IMR-90 (cell line): ENCODE data around the gene TOR1AIP2. TPM values are rescaled to one million over a fixed set of nuclear protein-coding genes. Genes with fewer than 3 reads are reported as not detected.

Source experiments
- ATAC-seq: fragments of 200-7000 bp; cut with Tn5 transposase; 2 replicates; pipeline ENCODE4 v1.9.1; 2020; ENCODE audit warnings: low read depth, mild to moderate bottlenecking, moderate library complexity
- BruUV-seq: library from RNA; stranded (reverse); fragments of 400-500 nt; replicated peaks from 2 replicates; lab custom pipeline; 2021; lab: Mats Ljungman, UMichigan
- CTCF ChIA-PET: fragments of 300-600 bp; formaldehyde crosslinking; extraction: SDS; loops from one replicate; lab custom pipeline; 2021; ENCODE audit warnings: antibody characterized with exemption; lab: Yijun Ruan, JAX
- POLR2A ChIA-PET: fragments of 300-600 bp; sonication (Branson Sonifier 250); formaldehyde crosslinking; loops from one replicate; lab custom pipeline; 2022; ENCODE audit warnings: antibody characterized with exemption; ENCODE audit not compliant: unreplicated experiment; lab: Charles Lee
- DNase-seq: peaks from one replicate; pipeline ENCODE4 v3.0.0; 2013
- H2AFZ ChIP-seq: replicated peaks from 2 replicates; pipeline ENCODE3; 2013; ENCODE audit warnings: low read length, mild to moderate bottlenecking; ENCODE audit not compliant: poor library complexity
- H2AK5ac ChIP-seq: 2 replicates; pipeline ENCODE4 v1.6.1; 2013; ENCODE audit warnings: low read depth, low read length, inconsistent platforms
- H2AK9ac ChIP-seq: replicated peaks from 2 replicates; pipeline ENCODE3; 2013; ENCODE audit warnings: mild to moderate bottlenecking, low read depth, low read length, moderate library complexity; ENCODE audit not compliant: poor library complexity
- H2BK120ac ChIP-seq: 2 replicates; pipeline ENCODE4 v1.6.1; 2013; ENCODE audit warnings: low read depth, low read length, inconsistent platforms
- H2BK15ac ChIP-seq: 3 replicates; pipeline ENCODE4 v1.6.1; 2013; ENCODE audit warnings: low read depth, low read length, inconsistent platforms
- H2BK20ac ChIP-seq: 2 replicates; pipeline ENCODE4 v1.6.1; 2013; ENCODE audit warnings: low read depth, mild to moderate bottlenecking, inconsistent platforms, low read length, moderate library complexity
- H2BK5ac ChIP-seq: 2 replicates; pipeline ENCODE4 v1.6.1; 2013; ENCODE audit warnings: mild to moderate bottlenecking, low read depth, low read length, inconsistent platforms; ENCODE audit not compliant: poor library complexity, severe bottlenecking
- H3K14ac ChIP-seq: replicated peaks from 2 replicates; pipeline ENCODE4 v1.6.1; 2013; ENCODE audit warnings: low read depth, low read length, inconsistent platforms
- H3K18ac ChIP-seq: 2 replicates; pipeline ENCODE4 v1.6.1; 2013; ENCODE audit warnings: low read depth, low read length, control low read depth
- H3K23ac ChIP-seq: 2 replicates; pipeline ENCODE4 v1.6.1; 2013; ENCODE audit warnings: low read depth, low read length, inconsistent platforms
- H3K27ac ChIP-seq: 2 replicates; pipeline ENCODE4 v1.5.1; 2013; ENCODE audit warnings: mild to moderate bottlenecking, control low read depth, low read length; ENCODE audit not compliant: insufficient read depth
- H3K27me3 ChIP-seq: 2 replicates; pipeline ENCODE4 v1.6.1; 2013; ENCODE audit warnings: low read length; ENCODE audit not compliant: control insufficient read depth, insufficient read depth
- H3K36me3 ChIP-seq: 2 replicates; pipeline ENCODE4 v1.6.1; 2013; ENCODE audit warnings: low read length, mixed read lengths; ENCODE audit not compliant: control insufficient read depth, insufficient read depth
- H3K4ac ChIP-seq: 2 replicates; pipeline ENCODE4 v1.6.1; 2013; ENCODE audit warnings: low read depth, low read length, inconsistent platforms
- H3K4me1 ChIP-seq: 2 replicates; pipeline ENCODE4 v1.6.1; 2013; ENCODE audit warnings: low read length, mixed read lengths; ENCODE audit not compliant: control insufficient read depth, insufficient read depth
- H3K4me2 ChIP-seq: 2 replicates; pipeline ENCODE4 v1.6.1; 2013; ENCODE audit warnings: low read depth, mild to moderate bottlenecking, control low read depth, low read length, moderate library complexity
- H3K4me3 ChIP-seq: 2 replicates; pipeline ENCODE4 v1.5.1; 2013; ENCODE audit warnings: low read depth, mild to moderate bottlenecking, control low read depth, low read length, moderate library complexity; ENCODE audit not compliant: insufficient read depth
- H3K56ac ChIP-seq: 2 replicates; pipeline ENCODE4 v1.6.1; 2013; ENCODE audit warnings: low read length, inconsistent platforms; ENCODE audit not compliant: insufficient read depth; ENCODE audit errors: extremely low read depth
- H3K79me1 ChIP-seq, 2 experiments: 2 replicates each; pipeline ENCODE4 v1.6.1; 2013; ENCODE audit warnings: low read length in 2 of 2, inconsistent platforms in 1 of 2, low read depth in 1 of 2
- H3K9ac ChIP-seq: 2 replicates; pipeline ENCODE4 v1.6.1; 2013; ENCODE audit warnings: low read depth, low read length, control low read depth
- H3K9me1 ChIP-seq: 2 replicates; pipeline ENCODE4 v1.6.1; 2013; ENCODE audit warnings: low read length, inconsistent platforms; ENCODE audit not compliant: insufficient read depth
- H3K9me3 ChIP-seq: 2 replicates; pipeline ENCODE4 v1.6.1; 2013; ENCODE audit warnings: low read length; ENCODE audit not compliant: control insufficient read depth, insufficient read depth
- H4K20me1 ChIP-seq: 2 replicates; pipeline ENCODE4 v1.6.1; 2013; ENCODE audit warnings: low read length, inconsistent platforms; ENCODE audit not compliant: insufficient read depth
- H4K5ac ChIP-seq: 2 replicates; pipeline ENCODE4 v1.6.1; 2013; ENCODE audit warnings: mild to moderate bottlenecking, low read depth, low read length, control low read depth
- H4K8ac ChIP-seq, 2 experiments: 2 replicates each; pipeline ENCODE4 v1.6.1; 2013; ENCODE audit warnings: low read depth in 2 of 2, low read length in 2 of 2, control low read depth in 1 of 2, inconsistent platforms in 1 of 2
- H4K91ac ChIP-seq: 2 replicates; pipeline ENCODE4 v1.6.1; 2013; ENCODE audit warnings: low read depth, low read length, inconsistent platforms; ENCODE audit not compliant: insufficient read depth
- CHD1 ChIP-seq: IDR thresholded peaks from 2 replicates; pipeline ENCODE4 v1.6.1; 2012; ENCODE audit warnings: low read depth, low read length, improper control_type of control experiment
- RCOR1 ChIP-seq: IDR thresholded peaks from 2 replicates; pipeline ENCODE4 v1.6.1; 2012; ENCODE audit warnings: mild to moderate bottlenecking, low read length, improper control_type of control experiment; ENCODE audit not compliant: insufficient replicate concordance
- RFX5 ChIP-seq: IDR thresholded peaks from 2 replicates; pipeline ENCODE4 v1.8.0; 2012; ENCODE audit warnings: low read depth, mild to moderate bottlenecking, low read length, moderate library complexity
- WGBS, 2 experiments: methylation state at CpG; one replicate each; pipeline versions ENCODE4 v1.1.5 to v1.1.7; 2013; ENCODE audit warnings: missing lambda C conversion rate in 2 of 2; ENCODE audit not compliant: insufficient read length in 1 of 2; ENCODE audit errors: extremely low coverage in 2 of 2; 5-methylcytosine and 5-hydroxymethylcytosine counted together
- dilution Hi-C: fragments of 300-500 bp; cut with HindIII; formaldehyde crosslinking; loops from one replicate; pipeline ENCODE4 v1.14.3; 2018; ENCODE audit warnings: low sequenced_read_pairs; ENCODE audit not compliant: unreplicated experiment
- in situ Hi-C: fragments of 300-500 bp; cut with MboI; formaldehyde crosslinking; loops from 3 replicates; pipeline ENCODE4 v1.14.3; 2019; ENCODE audit warnings: low sequenced_read_pairs, inconsistent platforms, mixed read lengths
- intact Hi-C: fragments of 100-400 bp; cut with micrococcal nuclease; formaldehyde crosslinking; loops from 2 replicates; pipeline ENCODE4 v1.10.0; 2022
- polyA plus RNA-seq, 3 experiments: library from polyadenylated mRNA; depleted of rRNA; stranded (reverse); fragments of >200 nt; gene quantifications; 2 replicates each; pipeline ENCODE4 v1.2.3, GENCODE V29; 2012; ENCODE audit warnings: low replicate concordance in 1 of 3
- total RNA-seq: library from RNA; depleted of rRNA; stranded (reverse); fragments of >200 nt; gene quantifications from 2 replicates; pipeline ENCODE4 v1.2.3, GENCODE V29; 2012
- TF ChIP-seq, protein P1 (sequence below): fragments of 150-350 bp; IDR thresholded peaks from 2 replicates; pipeline ENCODE4 v1.6.1; 2017; ENCODE audit warnings: mild to moderate bottlenecking, antibody characterized with exemption, low read length, low read depth

Gene TOR1AIP2
- total and polyA plus RNA-seq, 2 of the 4 experiments (the other 2 are of a cell fraction) = 20.7 to 85.0 TPM

DNA sequence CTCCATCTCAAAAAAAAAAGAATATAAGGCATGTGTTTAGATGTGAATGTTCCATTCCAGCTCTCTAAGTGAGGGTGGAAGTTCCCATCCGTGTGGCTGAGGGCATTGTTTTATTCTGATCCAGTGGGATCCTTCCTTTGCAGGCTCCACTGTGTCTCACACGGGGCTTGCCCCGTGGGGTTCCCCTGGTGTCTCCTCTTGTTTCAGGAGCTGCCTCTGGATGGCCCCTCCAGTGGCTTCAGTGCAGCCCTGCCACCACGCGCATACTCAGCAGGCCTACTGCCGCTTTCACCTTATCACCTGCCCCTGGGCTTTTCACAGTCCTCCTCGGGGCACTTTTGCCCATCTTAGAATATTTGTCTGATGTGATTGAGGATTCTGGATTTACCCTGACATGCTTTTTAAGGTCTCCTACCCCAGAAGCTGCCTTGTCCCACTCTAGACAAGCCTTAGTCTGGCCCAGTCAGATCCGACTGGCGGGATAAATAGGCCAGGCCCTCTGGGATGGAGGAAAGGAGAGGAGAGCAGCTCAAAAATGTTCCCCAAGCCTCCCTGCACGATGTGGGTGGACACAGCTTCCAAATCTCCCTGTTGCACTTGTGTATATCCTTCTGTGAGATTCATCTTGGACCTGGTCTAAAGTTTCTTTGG is 79.3 kb downstream of the TOR1AIP2 start:
- H2BK5ac ChIP-seq = no peak overlapping the region
- H3K79me1 ChIP-seq = no peaks in the 10 kb centered on the region
- WGBS, 2 experiments = 38% methylated on average over 2 of the region's 10 CpGs; no CpG with 5 or more reads in 1 of the 2 experiments
- H2BK20ac ChIP-seq = no peak overlapping the region
- H3K9ac ChIP-seq = no peak overlapping the region
- H3K27ac ChIP-seq = no peak overlapping the region
- H3K9me1 ChIP-seq = no peaks in the 10 kb centered on the region
- ChIA-PET POLR2A (no interaction called here), CTCF (interaction anchor here (1.5 to 3.2 kb wide), 2 partner anchors 11 to 92 kb away, joined by 5 to 13 read pairs; no protein-coding TSS in a partner anchor)
- no peak overlapping the region for H3K4me3 ChIP-seq
- DNase-seq = no peak
- no peak overlapping the region for H2BK120ac ChIP-seq
- no peak for ATAC-seq
- H3K56ac ChIP-seq = no peak overlapping the region
- H2AK5ac ChIP-seq = no peak overlapping the region
- intact Hi-C loops = no loop called here
- no TSS peak for BruUV-seq
- in situ Hi-C loops = no loop called here
- H4K20me1 ChIP-seq = no peaks in the 10 kb centered on the region
- no peak overlapping the region for H3K4me2 ChIP-seq
- H3K27me3 ChIP-seq = peaks cover 62% of the 10 kb centered on the region
- H2AFZ ChIP-seq = no peak overlapping the region
- H4K5ac ChIP-seq = no peak overlapping the region
- dilution Hi-C loops = no loop called here
- no peak overlapping the region for H3K4ac ChIP-seq
- H3K23ac ChIP-seq = no peak overlapping the region
- no peak overlapping the region for H2BK15ac ChIP-seq
- no peaks in the 10 kb centered on the region for H3K9me3 ChIP-seq
- H4K8ac ChIP-seq = no peak overlapping the region
- TF ChIP-seq CHD1 (no peak), RFX5 (no peak), RCOR1 (no peak)
- TF ChIP-seq, protein P1, sequence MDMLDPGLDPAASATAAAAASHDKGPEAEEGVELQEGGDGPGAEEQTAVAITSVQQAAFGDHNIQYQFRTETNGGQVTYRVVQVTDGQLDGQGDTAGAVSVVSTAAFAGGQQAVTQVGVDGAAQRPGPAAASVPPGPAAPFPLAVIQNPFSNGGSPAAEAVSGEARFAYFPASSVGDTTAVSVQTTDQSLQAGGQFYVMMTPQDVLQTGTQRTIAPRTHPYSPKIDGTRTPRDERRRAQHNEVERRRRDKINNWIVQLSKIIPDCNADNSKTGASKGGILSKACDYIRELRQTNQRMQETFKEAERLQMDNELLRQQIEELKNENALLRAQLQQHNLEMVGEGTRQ = no peak
- H3K18ac ChIP-seq = no peak overlapping the region
- H3K4me1 ChIP-seq = no peaks in the 10 kb centered on the region
- H3K14ac ChIP-seq = no peak overlapping the region
- H3K36me3 ChIP-seq = no peaks in the 10 kb centered on the region
- no peak overlapping the region for H2AK9ac ChIP-seq
- H4K91ac ChIP-seq = no peak overlapping the region
